WTC11 (cell line): ENCODE measurements around the gene ZNF566.

Source experiments
- ATF2 ChIP-seq: sonication (generic); formaldehyde crosslinking; IDR thresholded peaks from 2 replicates; pipeline ENCODE4 v1.8.1; 2022; ENCODE audit warnings: low read depth, missing genetic modification reagents, borderline replicate concordance
- CREB1 ChIP-seq: sonication (generic); formaldehyde crosslinking; IDR thresholded peaks from 2 replicates; pipeline ENCODE4 v1.8.0; 2023; ENCODE audit warnings: mild to moderate bottlenecking, missing genetic modification reagents
- CTCF ChIP-seq: fragments of 200-600 bp; IDR thresholded peaks from 2 replicates; pipeline ENCODE4 v1.8.0; 2022; ENCODE audit warnings: antibody characterized with exemption
- ETV6 ChIP-seq: sonication (generic); formaldehyde crosslinking; IDR thresholded peaks from 2 replicates; pipeline ENCODE4 v1.8.1; 2022; ENCODE audit warnings: mild to moderate bottlenecking, missing genetic modification reagents
- JUN ChIP-seq: sonication (generic); formaldehyde crosslinking; IDR thresholded peaks from 2 replicates; pipeline ENCODE4 v1.8.0; 2023; ENCODE audit warnings: mild to moderate bottlenecking, missing genetic modification reagents
- RELA ChIP-seq: sonication (generic); formaldehyde crosslinking; IDR thresholded peaks from 2 replicates; pipeline ENCODE4 v1.8.1; 2022; ENCODE audit warnings: missing genetic modification reagents, mild to moderate bottlenecking, borderline replicate concordance
- TEAD1 ChIP-seq: sonication (generic); formaldehyde crosslinking; IDR thresholded peaks from 2 replicates; pipeline ENCODE4 v1.8.0; 2022; ENCODE audit warnings: mild to moderate bottlenecking, missing genetic modification reagents

GRCh38 chr19:36526581-36526980, 37.2 kb upstream of the ZNF566 start:
- TF ChIP-seq CTCF (no peak), JUN (CRISPR knock-in tag) (no peak), TEAD1 (CRISPR knock-in tag) (no peak), CREB1 (CRISPR knock-in tag) (no peak), ATF2 (no peak), ETV6 (CRISPR knock-in tag) (no peak), RELA (CRISPR knock-in tag) (no peak)
